Mammary epithelial cell (primary cell): ENCODE measurements around the gene CNTNAP2.

Experiments used
- CTCF ChIP-seq, 2 donors: IDR thresholded peaks in 1 of 2; conservative IDR thresholded peaks in 1 of 2; 2 replicates each; pipeline ENCODE4 v1.5.1; 2011 to 2012; ENCODE audit warnings: inconsistent platforms in 2 of 2, low read length in 2 of 2, mild to moderate bottlenecking in 2 of 2, control low read depth in 1 of 2, low read depth in 1 of 2; ENCODE audit not compliant: insufficient read depth in 1 of 2; ENCODE audit errors: extremely low read depth in 1 of 2
- EZH2 ChIP-seq: IDR thresholded peaks from 2 replicates; pipeline ENCODE4 v1.6.1; 2012; ENCODE audit warnings: low read length, inconsistent platforms, borderline replicate concordance

DNA sequence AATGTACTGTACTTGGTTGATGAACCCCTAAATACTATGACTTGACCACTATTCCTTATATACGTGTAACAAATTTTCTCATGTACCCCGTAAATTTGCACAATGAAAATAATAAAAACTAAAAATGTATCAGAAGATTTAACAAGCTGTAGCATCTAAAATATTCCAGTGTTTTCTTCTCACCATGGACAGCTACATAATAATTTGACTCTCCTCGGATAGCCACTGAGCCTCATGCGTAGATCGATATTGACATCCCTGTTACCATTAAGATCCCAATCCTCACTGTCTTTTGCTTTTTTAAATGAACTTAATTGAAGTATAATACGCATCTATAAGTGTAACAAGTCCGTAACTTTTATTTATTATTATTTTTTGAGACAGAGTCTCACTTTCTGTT is 2294.3 kb downstream of the CNTNAP2 start:
- TF ChIP-seq CTCF (conservative IDR thresholded peaks at IDR 0.05 in 1 of 2, IDR thresholded peaks at IDR 0.05 in 1 of 2; ENCODE audit: extremely low read depth in 1 of 2, insufficient read depth in 1 of 2, low read depth in 1 of 2, low read length in 2 of 2) (no peak), EZH2 (no peak)
